HEK293 (cell line): Measurements from ENCODE around the gene ZNF768.
"Not testable (repeated sequence)": the region's sequence is repeated elsewhere in the genome, so short reads cannot be mapped to it uniquely, and the experiment has no call there.

Experiments used
- CTCF ChIA-PET: fragments of 350-600 bp; formaldehyde crosslinking; extraction: SDS; loops from one replicate; lab custom pipeline; 2021; ENCODE audit warnings: antibody characterized with exemption; lab: Yijun Ruan, JAX
- POLR2A ChIA-PET: fragments of 300-600 bp; formaldehyde crosslinking; extraction: SDS; loops from one replicate; lab custom pipeline; 2020; ENCODE audit warnings: antibody characterized with exemption, inconsistent platforms; lab: Yijun Ruan, JAX
- H3K27ac ChIP-seq: fragments of 200-500 bp; sonication (Bioruptor generic); 2 replicates; pipeline ENCODE4 v1.5.1; 2014; ENCODE audit warnings: low read depth, low read length, control low read depth, inconsistent platforms; ENCODE audit errors: extremely low read depth
- H3K36me3 ChIP-seq, 2 experiments: fragments of 200-500 bp in 1 of 2; sonication (Bioruptor generic) in 1 of 2; 1 replicate in 1 of 2; 2 replicates in 1 of 2; pipeline ENCODE4 v1.5.1; 2014 to 2017; ENCODE audit warnings: inconsistent platforms in 2 of 2, low read length in 2 of 2; ENCODE audit not compliant: control insufficient read depth in 2 of 2, insufficient read depth in 1 of 2
- H3K4me1 ChIP-seq: fragments of 200-500 bp; sonication (Bioruptor generic); 2 replicates; pipeline ENCODE4 v1.5.1; 2014; ENCODE audit warnings: mild to moderate bottlenecking, low read length, inconsistent platforms; ENCODE audit not compliant: control insufficient read depth, insufficient read depth
- H3K4me3 ChIP-seq: 2 replicates; pipeline ENCODE4 v1.5.1; 2011; ENCODE audit warnings: low read depth, mild to moderate bottlenecking, control low read depth, low read length, moderate library complexity
- H3K9me3 ChIP-seq: fragments of 200-500 bp; sonication (Bioruptor generic); 2 replicates; pipeline ENCODE4 v1.5.1; 2014; ENCODE audit warnings: low read depth, low read length, inconsistent platforms; ENCODE audit not compliant: control insufficient read depth, insufficient read depth
- KLF1 ChIP-seq: fragments of 450-650 bp; formaldehyde crosslinking; IDR thresholded peaks from 2 replicates; pipeline ENCODE4 v1.5.1; 2016; ENCODE audit warnings: missing biosample characterization, missing genetic modification characterization
- OSR2 ChIP-seq: fragments of 450-650 bp; formaldehyde crosslinking; IDR thresholded peaks from 2 replicates; pipeline ENCODE4 v1.5.1; 2016; ENCODE audit warnings: missing biosample characterization, missing genetic modification characterization
- ZNF341 ChIP-seq: fragments of 450-650 bp; formaldehyde crosslinking; IDR thresholded peaks from 2 replicates; pipeline ENCODE4; 2016; ENCODE audit warnings: low read depth, missing biosample characterization, missing genetic modification characterization
- ZNF394 ChIP-seq: fragments of 450-650 bp; formaldehyde crosslinking; IDR thresholded peaks from 2 replicates; pipeline ENCODE4 v1.5.1; 2016; ENCODE audit warnings: missing biosample characterization, missing genetic modification characterization, mild to moderate bottlenecking, moderate library complexity, borderline replicate concordance
- ZNF426 ChIP-seq: fragments of 450-650 bp; formaldehyde crosslinking; IDR thresholded peaks from 2 replicates; pipeline ENCODE4 v1.5.1; 2017; ENCODE audit warnings: missing biosample characterization, missing genetic modification characterization, mild to moderate bottlenecking, inconsistent platforms, moderate library complexity
- ZNF433 ChIP-seq: fragments of 450-650 bp; formaldehyde crosslinking; IDR thresholded peaks from 2 replicates; pipeline ENCODE4 v1.5.1; 2016; ENCODE audit warnings: missing biosample characterization, missing genetic modification characterization, low read depth
- ZNF48 ChIP-seq: fragments of 450-650 bp; formaldehyde crosslinking; IDR thresholded peaks from 2 replicates; pipeline ENCODE4 v1.5.1; 2016; ENCODE audit warnings: missing biosample characterization, missing genetic modification characterization
- ZNF629 ChIP-seq: fragments of 450-650 bp; formaldehyde crosslinking; IDR thresholded peaks from 2 replicates; pipeline ENCODE4 v1.5.1; 2017; ENCODE audit warnings: missing biosample characterization, missing genetic modification characterization
- ZNF658 ChIP-seq: fragments of 450-650 bp; formaldehyde crosslinking; IDR thresholded peaks from 2 replicates; pipeline ENCODE4; 2016; ENCODE audit warnings: missing biosample characterization, missing genetic modification characterization
- ZXDB ChIP-seq: fragments of 450-650 bp; formaldehyde crosslinking; IDR thresholded peaks from 2 replicates; pipeline ENCODE4 v1.5.1; 2016; ENCODE audit warnings: missing biosample characterization, missing genetic modification characterization
- TF ChIP-seq, protein P1 (sequence below): fragments of 450-650 bp; formaldehyde crosslinking; IDR thresholded peaks from 2 replicates; pipeline ENCODE4 v1.5.1; 2016; ENCODE audit warnings: missing biosample characterization, missing genetic modification characterization, borderline replicate concordance
- TF ChIP-seq, protein P2 (sequence below): fragments of 450-650 bp; formaldehyde crosslinking; IDR thresholded peaks from 2 replicates; pipeline ENCODE4 v1.5.1; 2016; ENCODE audit warnings: missing biosample characterization, missing genetic modification characterization

ZNF768 gene

GRCh38 chr16:30541502-30542329 lies 15.3 kb upstream of the ZNF768 start (continued):
- TF ChIP-seq ZNF426 (tag by site-specific recombination): no peak
- TF ChIP-seq, protein P1, sequence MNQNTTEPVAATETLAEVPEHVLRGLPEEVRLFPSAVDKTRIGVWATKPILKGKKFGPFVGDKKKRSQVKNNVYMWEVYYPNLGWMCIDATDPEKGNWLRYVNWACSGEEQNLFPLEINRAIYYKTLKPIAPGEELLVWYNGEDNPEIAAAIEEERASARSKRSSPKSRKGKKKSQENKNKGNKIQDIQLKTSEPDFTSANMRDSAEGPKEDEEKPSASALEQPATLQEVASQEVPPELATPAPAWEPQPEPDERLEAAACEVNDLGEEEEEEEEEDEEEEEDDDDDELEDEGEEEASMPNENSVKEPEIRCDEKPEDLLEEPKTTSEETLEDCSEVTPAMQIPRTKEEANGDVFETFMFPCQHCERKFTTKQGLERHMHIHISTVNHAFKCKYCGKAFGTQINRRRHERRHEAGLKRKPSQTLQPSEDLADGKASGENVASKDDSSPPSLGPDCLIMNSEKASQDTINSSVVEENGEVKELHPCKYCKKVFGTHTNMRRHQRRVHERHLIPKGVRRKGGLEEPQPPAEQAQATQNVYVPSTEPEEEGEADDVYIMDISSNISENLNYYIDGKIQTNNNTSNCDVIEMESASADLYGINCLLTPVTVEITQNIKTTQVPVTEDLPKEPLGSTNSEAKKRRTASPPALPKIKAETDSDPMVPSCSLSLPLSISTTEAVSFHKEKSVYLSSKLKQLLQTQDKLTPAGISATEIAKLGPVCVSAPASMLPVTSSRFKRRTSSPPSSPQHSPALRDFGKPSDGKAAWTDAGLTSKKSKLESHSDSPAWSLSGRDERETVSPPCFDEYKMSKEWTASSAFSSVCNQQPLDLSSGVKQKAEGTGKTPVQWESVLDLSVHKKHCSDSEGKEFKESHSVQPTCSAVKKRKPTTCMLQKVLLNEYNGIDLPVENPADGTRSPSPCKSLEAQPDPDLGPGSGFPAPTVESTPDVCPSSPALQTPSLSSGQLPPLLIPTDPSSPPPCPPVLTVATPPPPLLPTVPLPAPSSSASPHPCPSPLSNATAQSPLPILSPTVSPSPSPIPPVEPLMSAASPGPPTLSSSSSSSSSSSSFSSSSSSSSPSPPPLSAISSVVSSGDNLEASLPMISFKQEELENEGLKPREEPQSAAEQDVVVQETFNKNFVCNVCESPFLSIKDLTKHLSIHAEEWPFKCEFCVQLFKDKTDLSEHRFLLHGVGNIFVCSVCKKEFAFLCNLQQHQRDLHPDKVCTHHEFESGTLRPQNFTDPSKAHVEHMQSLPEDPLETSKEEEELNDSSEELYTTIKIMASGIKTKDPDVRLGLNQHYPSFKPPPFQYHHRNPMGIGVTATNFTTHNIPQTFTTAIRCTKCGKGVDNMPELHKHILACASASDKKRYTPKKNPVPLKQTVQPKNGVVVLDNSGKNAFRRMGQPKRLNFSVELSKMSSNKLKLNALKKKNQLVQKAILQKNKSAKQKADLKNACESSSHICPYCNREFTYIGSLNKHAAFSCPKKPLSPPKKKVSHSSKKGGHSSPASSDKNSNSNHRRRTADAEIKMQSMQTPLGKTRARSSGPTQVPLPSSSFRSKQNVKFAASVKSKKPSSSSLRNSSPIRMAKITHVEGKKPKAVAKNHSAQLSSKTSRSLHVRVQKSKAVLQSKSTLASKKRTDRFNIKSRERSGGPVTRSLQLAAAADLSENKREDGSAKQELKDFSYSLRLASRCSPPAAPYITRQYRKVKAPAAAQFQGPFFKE (tag by site-specific recombination): no peak
- no peak for TF ChIP-seq ZNF48 (tag by site-specific recombination)
- TF ChIP-seq ZNF629 (tag by site-specific recombination): peak; percentile 91
- peak; percentile 13; the same call in 1 of the 2 replicates for TF ChIP-seq ZXDB (tag by site-specific recombination)
- no peak for TF ChIP-seq ZNF658 (tag by site-specific recombination)
- TF ChIP-seq ZNF433 (tag by site-specific recombination): no peak

DNA sequence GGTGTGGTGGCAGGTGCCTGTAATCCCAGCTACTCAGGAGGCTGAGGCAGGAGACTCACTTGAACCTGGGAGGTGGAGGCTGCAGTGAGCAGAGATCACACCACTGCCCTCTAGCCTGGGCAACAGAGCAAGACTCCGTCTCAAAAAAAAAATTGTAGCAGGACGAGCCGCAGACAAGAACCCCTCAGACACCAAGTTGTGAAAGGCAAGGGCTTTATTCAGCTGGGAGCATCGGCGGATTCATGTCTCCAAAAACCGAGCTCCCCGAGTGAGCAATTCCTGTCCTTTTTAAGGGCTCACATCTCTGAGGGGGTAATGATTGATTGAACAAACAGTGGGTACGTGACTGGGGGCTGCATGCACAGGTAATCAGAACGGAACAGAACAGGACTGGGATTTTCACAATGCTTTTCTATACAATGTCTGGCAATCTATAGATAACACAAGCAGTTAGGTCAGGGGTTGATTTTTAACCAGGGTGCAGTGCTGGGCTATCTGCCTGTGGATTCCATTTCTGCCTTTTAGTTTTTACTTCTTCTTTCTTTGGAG lies 14.6 kb upstream of the ZNF768 start:
- H3K4me3 ChIP-seq, H3K4me1 ChIP-seq, H3K27ac ChIP-seq, H3K9me3 ChIP-seq, H3K36me3 ChIP-seq: not testable (repeated sequence)
- ChIA-PET CTCF (interaction anchor here (0.6 kb wide), 2 partner anchors 7 to 73 kb away, joined by 4 to 6 read pairs; no protein-coding TSS in a partner anchor), POLR2A (interaction anchor here (1.2 to 3.1 kb wide), 4 partner anchors 11 to 93 kb away, joined by 3 to 12 read pairs (median 4); partner anchors contain the start of genes ZNF688 and ZNF764)

DNA sequence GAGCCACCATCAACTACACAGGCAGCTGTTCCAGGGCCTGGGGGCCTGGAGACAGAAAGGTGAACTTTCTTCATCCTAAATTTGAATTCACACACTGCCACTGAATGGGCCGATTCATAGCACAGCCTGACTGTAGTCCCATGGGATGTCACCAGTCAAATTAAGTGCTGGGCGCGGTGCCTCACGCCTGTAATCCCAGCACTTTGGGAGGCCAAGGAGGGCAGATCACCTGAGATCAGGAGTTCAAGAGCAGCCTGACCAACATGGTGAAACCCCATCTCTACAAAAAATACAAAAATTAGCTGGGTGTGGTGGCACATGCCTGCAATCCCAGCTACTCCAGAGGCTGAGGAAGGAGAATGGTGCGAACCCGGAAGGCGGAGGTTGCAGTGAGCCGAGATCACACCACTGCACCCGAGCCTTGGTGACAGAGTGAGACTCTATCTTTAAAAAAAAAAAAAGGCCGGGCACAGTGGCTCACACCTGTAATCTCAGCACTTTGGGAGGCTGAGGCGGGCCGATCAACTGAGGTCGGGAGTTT lies 13.7 kb upstream of the ZNF768 start:
- not testable (repeated sequence) for H3K9me3 ChIP-seq, H3K27ac ChIP-seq, H3K36me3 ChIP-seq, H3K4me3 ChIP-seq, H3K4me1 ChIP-seq
- ChIA-PET CTCF (interaction anchor here (1.2 to 1.4 kb wide), 2 partner anchors 17 to 58 kb away, joined by 3 read pairs; no protein-coding TSS in a partner anchor), POLR2A (interaction anchor here (3.1 kb wide), 1 partner anchor 18 kb away, joined by 12 read pairs; the partner anchor contains the start of gene ZNF764)
- TF ChIP-seq ZNF394 (tag by site-specific recombination) (peak; percentile 46; the same call in 1 of the 2 replicates), KLF1 (tag by site-specific recombination) (peak; percentile 70; the same call in 1 of the 2 replicates), OSR2 (tag by site-specific recombination) (peak; percentile 15; the same call in 1 of the 2 replicates), ZNF341 (peak; percentile 55)
- TF ChIP-seq, protein P2, sequence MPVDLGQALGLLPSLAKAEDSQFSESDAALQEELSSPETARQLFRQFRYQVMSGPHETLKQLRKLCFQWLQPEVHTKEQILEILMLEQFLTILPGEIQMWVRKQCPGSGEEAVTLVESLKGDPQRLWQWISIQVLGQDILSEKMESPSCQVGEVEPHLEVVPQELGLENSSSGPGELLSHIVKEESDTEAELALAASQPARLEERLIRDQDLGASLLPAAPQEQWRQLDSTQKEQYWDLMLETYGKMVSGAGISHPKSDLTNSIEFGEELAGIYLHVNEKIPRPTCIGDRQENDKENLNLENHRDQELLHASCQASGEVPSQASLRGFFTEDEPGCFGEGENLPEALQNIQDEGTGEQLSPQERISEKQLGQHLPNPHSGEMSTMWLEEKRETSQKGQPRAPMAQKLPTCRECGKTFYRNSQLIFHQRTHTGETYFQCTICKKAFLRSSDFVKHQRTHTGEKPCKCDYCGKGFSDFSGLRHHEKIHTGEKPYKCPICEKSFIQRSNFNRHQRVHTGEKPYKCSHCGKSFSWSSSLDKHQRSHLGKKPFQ (tag by site-specific recombination): peak; percentile 69
